Epithelial cell of proximal tubule (primary cell): Measurements from ENCODE around the gene C1QTNF8. TPM values are rescaled to one million over a fixed set of nuclear protein-coding genes. Genes with fewer than 3 reads are reported as not detected.

ENCODE experiments used
- DNase-seq: peaks from one replicate; pipeline ENCODE4 v3.0.0-alpha.2; 2011; ENCODE audit warnings: low read depth
- H3K4me3 ChIP-seq: 2 replicates; pipeline ENCODE4 v1.5.1; 2011; ENCODE audit warnings: low read depth, mild to moderate bottlenecking, low read length
- CTCF ChIP-seq: conservative IDR thresholded peaks from 2 replicates; pipeline ENCODE4 v1.5.1; 2012; ENCODE audit warnings: low read depth, mild to moderate bottlenecking, low read length
- total RNA-seq: library from RNA; depleted of rRNA; stranded (reverse); fragments of >200 nt; gene quantifications from 2 replicates; pipeline ENCODE4 v1.2.3, GENCODE V29; 2015

C1QTNF8 gene
- total RNA-seq, 1 donor from 2014 or later, result not detected

DNA sequence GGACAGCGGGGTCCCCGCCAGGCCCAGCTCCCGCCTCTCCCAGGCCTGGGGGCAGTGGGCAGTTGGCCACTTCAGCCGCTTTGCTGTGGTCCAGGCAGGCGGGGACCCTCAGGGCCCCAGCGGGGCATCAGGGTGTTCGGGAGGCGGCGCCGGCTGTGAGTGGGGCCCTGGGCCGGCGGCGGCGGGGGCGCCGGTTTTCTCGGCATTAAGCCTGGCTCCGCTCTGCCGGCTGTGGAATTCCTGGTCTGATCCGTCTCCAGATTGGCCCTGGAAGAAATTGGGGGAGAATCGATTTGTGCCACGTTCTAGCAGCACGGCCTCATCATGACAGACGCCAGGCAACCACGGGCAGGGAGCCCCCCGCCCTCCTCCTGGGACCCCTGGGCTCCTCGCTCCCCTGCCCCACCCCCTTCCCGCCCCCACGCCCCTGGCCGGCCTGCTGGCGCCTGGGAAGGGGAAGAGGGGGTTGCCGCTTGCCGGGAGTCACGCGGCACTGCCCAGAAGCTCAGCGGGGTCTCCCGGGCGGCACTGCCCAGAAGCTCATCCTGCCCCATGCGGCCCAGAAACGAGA is 52.1 kb downstream of the C1QTNF8 start:
- H3K4me3 ChIP-seq, result no peak overlapping the region
- no peak for TF ChIP-seq CTCF
- no peak for DNase-seq

GRCh38 chr16:1042866-1043265 is 53.2 kb downstream of the C1QTNF8 start:
- H3K4me3 ChIP-seq, result no peak overlapping the region
- no peak for DNase-seq
- TF ChIP-seq CTCF, result no peak

GRCh38 chr16:1042049-1042744 is 53.8 kb downstream of the C1QTNF8 start:
- DNase-seq, result no peak
- no peak for TF ChIP-seq CTCF
- no peak overlapping the region for H3K4me3 ChIP-seq

DNA sequence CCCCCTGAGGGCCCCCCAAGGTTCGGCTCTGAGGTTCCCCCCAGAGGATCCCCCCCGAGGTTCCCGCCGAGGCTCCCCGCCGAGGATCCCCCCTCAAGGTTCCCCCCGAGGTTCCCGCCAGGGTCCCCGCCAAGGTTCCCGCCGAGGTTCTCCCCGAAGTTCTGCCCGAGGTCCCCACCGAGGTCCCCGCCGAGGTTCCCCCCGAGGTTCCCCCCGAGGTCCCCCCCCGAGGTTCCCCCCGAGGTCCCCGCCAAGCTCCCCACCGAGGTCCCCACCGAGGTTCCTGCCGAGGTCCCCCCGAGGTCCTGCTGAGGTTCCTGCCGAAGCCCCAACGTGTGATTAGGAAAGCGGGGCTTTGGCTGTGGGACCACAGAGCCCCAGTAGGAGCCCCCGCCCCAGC is 55.7 kb downstream of the C1QTNF8 start:
- DNase-seq, result no peak
- TF ChIP-seq CTCF, result no peak
- H3K4me3 ChIP-seq, result no peak overlapping the region

DNA sequence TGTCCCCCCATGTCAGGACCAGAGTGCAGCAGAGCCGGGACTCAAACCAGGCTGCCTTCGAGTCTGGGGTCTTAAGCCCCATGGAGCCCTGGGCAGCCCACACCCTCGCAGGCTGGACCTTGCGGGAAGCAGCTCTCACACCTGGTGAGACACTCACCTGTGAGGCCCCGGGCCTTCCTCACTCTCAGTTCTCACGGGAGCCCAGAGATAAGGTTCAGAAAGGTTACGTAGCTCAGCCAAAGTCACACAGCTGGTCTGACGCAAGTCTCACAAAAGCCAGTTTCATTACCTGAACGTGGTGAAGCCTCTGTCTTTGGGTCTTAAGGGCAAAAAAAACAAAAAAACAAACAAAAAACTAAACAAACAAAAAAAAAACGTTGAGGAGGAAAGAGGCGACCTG is 56.3 kb downstream of the C1QTNF8 start:
- DNase-seq, result no peak
- no peak for TF ChIP-seq CTCF
- H3K4me3 ChIP-seq, result no peak overlapping the region

DNA sequence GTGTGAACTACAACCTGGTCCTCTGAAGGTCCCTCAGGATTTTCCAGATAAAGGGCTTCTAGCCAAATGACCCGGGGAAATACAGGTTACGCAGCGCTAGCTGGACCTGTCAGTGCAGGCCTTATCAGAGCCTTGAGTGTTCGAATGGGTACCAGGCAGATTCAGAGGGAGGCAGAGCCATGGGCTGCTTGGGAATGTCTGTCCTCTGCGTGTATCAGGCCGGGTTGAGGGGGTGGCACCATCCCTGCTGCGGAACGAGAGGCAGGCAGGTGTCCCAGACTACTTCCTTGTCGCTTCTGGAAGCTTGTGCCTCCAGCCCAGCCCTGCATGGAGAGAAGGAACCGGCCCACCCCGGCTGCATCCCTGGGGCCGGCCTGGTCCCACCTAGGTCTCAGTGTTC is 57.1 kb downstream of the C1QTNF8 start:
- TF ChIP-seq CTCF, result no peak
- no peak overlapping the region for H3K4me3 ChIP-seq
- no peak for DNase-seq

Other genes starting within 250 kb of the C1QTNF8 start
- 2.6 and 8.2 TPM in 2 replicates for gene LMF1, start 125.3 kb downstream of the C1QTNF8 start, total RNA-seq
- not detected in 2 replicates for gene SOX8, start 114.5 kb downstream of the C1QTNF8 start, total RNA-seq
- not detected in 2 replicates for gene SSTR5, start 23.5 kb downstream of the C1QTNF8 start, total RNA-seq
- 0.22 and 0.29 TPM in 2 replicates for gene CACNA1H, start 56.9 kb upstream of the C1QTNF8 start, total RNA-seq
- gene TPSG1, start 129.0 kb upstream of the C1QTNF8 start, total RNA-seq, result not detected in 2 replicates
- not detected in 2 replicates for gene TPSB2, start 133.9 kb upstream of the C1QTNF8 start, total RNA-seq
- gene TPSAB1, start 144.5 kb upstream of the C1QTNF8 start, total RNA-seq, result not detected in 2 replicates
- gene TPSD1, start 159.8 kb upstream of the C1QTNF8 start, total RNA-seq, result not detected in 2 replicates
- gene UBE2I, start 213.4 kb upstream of the C1QTNF8 start, total RNA-seq, result 97.0 and 112 TPM in 2 replicates
- 1.5 and 3.9 TPM in 2 replicates for gene BAIAP3, start 237.4 kb upstream of the C1QTNF8 start, total RNA-seq